Astrocyte (in vitro differentiated cells and primary cell): ENCODE data around the gene DPP7.

Experiments
- CTCF ChIP-seq: IDR thresholded peaks from 2 replicates; pipeline ENCODE4 v1.5.1; 2011; ENCODE audit warnings: low read depth, mild to moderate bottlenecking, inconsistent platforms, low read length, moderate library complexity; ENCODE audit not compliant: insufficient read depth
- EZH2 ChIP-seq: IDR thresholded peaks from 2 replicates; pipeline ENCODE4 v1.6.1; 2012; ENCODE audit warnings: mild to moderate bottlenecking, low read length, inconsistent platforms; ENCODE audit not compliant: insufficient read depth

DNA sequence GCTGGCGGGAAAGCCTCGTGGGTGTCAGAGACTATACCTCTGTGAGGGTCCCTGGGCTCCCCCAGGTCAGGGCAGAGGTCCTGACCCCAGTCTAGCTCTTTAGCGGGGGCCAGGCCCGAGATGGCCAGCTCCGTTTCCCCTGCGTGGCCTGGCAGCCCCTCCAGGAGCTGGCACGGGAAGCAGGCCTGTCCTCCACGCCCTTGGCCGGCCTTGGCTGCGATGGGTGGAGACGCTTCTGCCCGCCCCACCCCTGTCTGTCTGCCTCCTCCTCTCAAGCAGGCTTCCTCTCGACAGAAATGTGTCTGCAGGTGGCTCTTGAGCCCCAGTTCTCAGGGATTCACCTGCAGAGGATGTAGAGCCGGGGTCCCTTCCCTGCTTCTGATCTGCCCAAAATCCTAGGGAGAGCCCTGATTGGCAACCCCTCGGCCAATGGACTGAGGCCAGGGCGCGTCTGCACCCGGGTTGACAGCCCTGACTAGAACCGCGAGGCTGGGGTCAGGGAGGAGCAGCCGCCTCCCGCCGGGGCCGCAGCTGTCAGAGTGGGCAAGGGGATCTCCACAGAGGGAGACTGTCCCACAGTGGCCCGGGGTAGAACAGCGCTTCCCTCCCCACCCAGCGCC, 21.8 kb upstream of the DPP7 start:
- TF ChIP-seq CTCF (no peak), EZH2 (no peak)
